Lower leg skin (tissue), 4 donors: ENCODE measurements around the gene KLF7. TPM values are rescaled to one million over a fixed set of nuclear protein-coding genes. Genes with fewer than 3 reads are reported as not detected.

Experiments used
- DNase-seq, 2 donors: peaks; one replicate each; pipeline ENCODE4 v3.0.0-alpha.2; 2019; ENCODE audit warnings: low spot score in 2 of 2
- H3K4me3 ChIP-seq: fragments of 200-600 bp; sonication (generic); 2 replicates; pipeline ENCODE4 v1.5.1; 2017; ENCODE audit warnings: mild to moderate bottlenecking, low read depth; ENCODE audit not compliant: poor library complexity, severe bottlenecking
- CTCF ChIP-seq, 3 donors: fragments of 450-650 bp; IDR thresholded peaks; one replicate each; pipeline ENCODE4 v1.5.1; 2016; ENCODE audit warnings: antibody characterized with exemption in 3 of 3, mild to moderate bottlenecking in 3 of 3, moderate library complexity in 2 of 3
- POLR2A ChIP-seq, 2 donors: fragments of 450-650 bp; IDR thresholded peaks; one replicate each; pipeline ENCODE4 v1.6.1; 2016 to 2017; ENCODE audit warnings: antibody characterized with exemption in 2 of 2, mild to moderate bottlenecking in 1 of 2, moderate library complexity in 1 of 2
- WGBS, 2 donors: methylation state at CpG; one replicate each; pipeline ENCODE4 v1.1.5; 2018; 5-methylcytosine and 5-hydroxymethylcytosine counted together
- intact Hi-C: fragments of 100-400 bp; cut with DNase I; formaldehyde crosslinking; loops from one replicate; pipeline ENCODE4 v1.15.0; 2023; ENCODE audit warnings: low total_unique reads
- total RNA-seq, 4 donors: library from RNA; depleted of rRNA; stranded (reverse); fragments of >200 nt; gene quantifications; one replicate each; pipeline ENCODE4 v1.1.0, GENCODE V29; 2016

KLF7 gene
- total RNA-seq, 4 donors from 2014 or later, result 10.7 to 26.4 (median 13.5) TPM

- no peak for TF ChIP-seq CTCF (IDR thresholded peaks at IDR 0.05)
- TF ChIP-seq POLR2A (IDR thresholded peaks at IDR 0.05), result no peak
- DNase-seq, result no peak
- H3K4me3 ChIP-seq, result no peak overlapping the region
- intact Hi-C loops, result no loop called here
- 79 to 92% methylated on average over 5 of the region's 5 CpGs for WGBS, 2 donors
These were observed 58.6 kb downstream of the KLF7 start for GRCh38 chr2:207107131-207107530.

GRCh38 chr2:207103132-207103531, 62.6 kb downstream of the KLF7 start:
- no peak overlapping the region for H3K4me3 ChIP-seq
- DNase-seq, result no peak
- 97 to 100% methylated on average over 2 of the region's 2 CpGs for WGBS, 2 donors
- intact Hi-C loops, result no loop called here
- TF ChIP-seq CTCF (IDR thresholded peaks at IDR 0.05) (no peak), POLR2A (IDR thresholded peaks at IDR 0.05) (no peak)

- no peak overlapping the region for H3K4me3 ChIP-seq
- no peak for TF ChIP-seq POLR2A (IDR thresholded peaks at IDR 0.05)
- no peak for TF ChIP-seq CTCF (IDR thresholded peaks at IDR 0.05)
- DNase-seq, result no peak
- WGBS, 2 donors, result 77 to 84% methylated on average over 1 of the region's 1 CpG
- intact Hi-C loops, result no loop called here
These were observed 63.8 kb downstream of the KLF7 start for GRCh38 chr2:207101984-207102383.

GRCh38 chr2:207097278-207097677, 68.5 kb downstream of the KLF7 start:
- WGBS, 2 donors, result 67 to 78% methylated on average over 4 of the region's 4 CpGs
- TF ChIP-seq CTCF (IDR thresholded peaks at IDR 0.05), result no peak
- TF ChIP-seq POLR2A (IDR thresholded peaks at IDR 0.05), result no peak
- intact Hi-C loops, result no loop called here
- no peak overlapping the region for H3K4me3 ChIP-seq
- no peak for DNase-seq

- TF ChIP-seq CTCF (IDR thresholded peaks at IDR 0.05) (no peak), POLR2A (IDR thresholded peaks at IDR 0.05) (no peak)
- 88 to 92% methylated on average over 6 of the region's 6 CpGs for WGBS, 2 donors
- intact Hi-C loops, result no loop called here
- no peak overlapping the region for H3K4me3 ChIP-seq
- no peak for DNase-seq
These were observed 69.8 kb downstream of the KLF7 start for GRCh38 chr2:207095963-207096362.

- TF ChIP-seq POLR2A (IDR thresholded peaks at IDR 0.05) (no peak), CTCF (IDR thresholded peaks at IDR 0.05) (no peak)
- intact Hi-C loops, result no loop called here
- WGBS, 2 donors, result 93% methylated on average over 6 of the region's 6 CpGs
- H3K4me3 ChIP-seq, result no peak overlapping the region
- DNase-seq, result no peak
These were observed 72.5 kb downstream of the KLF7 start for GRCh38 chr2:207093234-207093633.
